ENCODE measurements around the gene NLN. TPM values are rescaled to one million over a fixed set of nuclear protein-coding genes. Genes with fewer than 3 reads are reported as not detected.
"Not testable (repeated sequence)": the region's sequence is repeated elsewhere in the genome, so short reads cannot be mapped to it uniquely, and the experiment has no call there.

Gene NLN
- total RNA-seq, 4 donors from 2014 or later: 2.2 to 17.3 (median 9.8) TPM

- no peaks in the 10 kb centered on the region for H3K27me3 ChIP-seq
- no peaks in the 10 kb centered on the region for H3K36me3 ChIP-seq
- no peak overlapping the region for H3K27ac ChIP-seq
- no peak for DNase-seq
- H3K9me3 ChIP-seq: peaks cover 0 to 5% (median 0%) of the 10 kb centered on the region in 4 donors
- no peaks in the 10 kb centered on the region for H3K4me1 ChIP-seq
- H3K4me3 ChIP-seq: no peak overlapping the region
- TF ChIP-seq CTCF (IDR thresholded peaks at IDR 0.05) (no peak), POLR2A (IDR thresholded peaks at IDR 0.05) (no peak)
These were observed 45.6 kb downstream of the NLN start for GRCh38 chr5:65767565-65767964.

DNA sequence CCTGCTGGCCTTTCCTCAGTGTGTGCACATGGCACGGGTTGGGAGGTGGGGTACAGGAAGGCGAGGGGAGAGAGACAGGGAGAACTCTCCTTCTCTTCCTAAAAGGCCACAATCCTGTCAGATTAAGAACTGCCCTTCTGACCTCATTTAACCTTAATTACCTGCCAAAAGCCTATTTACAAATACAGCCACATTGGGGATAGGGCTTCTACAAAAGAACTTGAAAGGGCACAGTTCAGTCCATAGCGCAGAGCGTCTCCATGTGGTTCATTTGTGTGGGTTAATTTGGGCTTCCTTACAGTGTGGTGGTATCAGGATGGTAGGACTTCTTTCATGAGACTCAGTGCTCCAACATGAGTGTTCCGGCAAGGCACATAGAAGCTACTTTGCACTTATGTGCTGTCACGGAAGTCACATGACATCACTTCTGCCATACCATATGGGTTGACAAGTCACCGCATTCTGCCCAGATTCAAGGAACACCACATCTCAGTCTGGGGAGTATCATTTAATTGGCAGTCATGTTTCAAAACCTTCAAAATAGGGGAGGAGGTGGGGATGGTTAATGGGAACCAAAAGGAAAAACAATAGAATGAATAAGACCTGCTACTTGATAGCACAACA lies 46.8 kb downstream of the NLN start:
- DNase-seq: no peak
- Histone ChIP-seq H3K27ac (no peak overlapping the region), H3K27me3 (no peaks in the 10 kb centered on the region), H3K36me3 (no peaks in the 10 kb centered on the region), H3K4me1 (no peaks in the 10 kb centered on the region), H3K9me3 (peaks cover 0 to 5% (median 0%) of the 10 kb centered on the region in 4 donors), H3K4me3 (no peak overlapping the region)
- no peak for TF ChIP-seq CTCF (IDR thresholded peaks at IDR 0.05)
- TF ChIP-seq POLR2A (IDR thresholded peaks at IDR 0.05): no peak

GRCh38 chr5:65769539-65769938 lies 47.5 kb downstream of the NLN start:
- H3K36me3 ChIP-seq: no peaks in the 10 kb centered on the region
- no peaks in the 10 kb centered on the region for H3K4me1 ChIP-seq
- peaks cover 0 to 5% (median 0%) of the 10 kb centered on the region in 4 donors for H3K9me3 ChIP-seq
- no peaks in the 10 kb centered on the region for H3K27me3 ChIP-seq
- no peak for DNase-seq
- TF ChIP-seq CTCF (IDR thresholded peaks at IDR 0.05): no peak
- TF ChIP-seq POLR2A (IDR thresholded peaks at IDR 0.05): no peak
- H3K27ac ChIP-seq: no peak overlapping the region
- no peak overlapping the region for H3K4me3 ChIP-seq

- no peak for DNase-seq
- Histone ChIP-seq H3K27ac (no peak overlapping the region), H3K4me1 (no peaks in the 10 kb centered on the region), H3K27me3 (no peaks in the 10 kb centered on the region), H3K9me3 (peaks cover 0 to 5% (median 0%) of the 10 kb centered on the region in 4 donors), H3K4me3 (no peak overlapping the region), H3K36me3 (no peaks in the 10 kb centered on the region)
- TF ChIP-seq POLR2A (IDR thresholded peaks at IDR 0.05) (no peak), CTCF (IDR thresholded peaks at IDR 0.05) (no peak)
These were observed 49.3 kb downstream of the NLN start for GRCh38 chr5:65771266-65771665.

- not testable (repeated sequence) for H3K4me1 ChIP-seq, H3K9me3 ChIP-seq, H3K36me3 ChIP-seq, H3K27me3 ChIP-seq, H3K27ac ChIP-seq, DNase-seq, H3K4me3 ChIP-seq
These were observed 51.0 kb downstream of the NLN start for GRCh38 chr5:65772963-65773362.

GRCh38 chr5:65774346-65774745 lies 52.3 kb downstream of the NLN start:
- DNase-seq: no peak
- Histone ChIP-seq H3K4me3 (no peak overlapping the region), H3K9me3 (no peaks in the 10 kb centered on the region), H3K4me1 (no peaks in the 10 kb centered on the region), H3K27ac (no peak overlapping the region), H3K27me3 (no peaks in the 10 kb centered on the region), H3K36me3 (no peaks in the 10 kb centered on the region)
- TF ChIP-seq POLR2A (IDR thresholded peaks at IDR 0.05): no peak
- no peak for TF ChIP-seq CTCF (IDR thresholded peaks at IDR 0.05)

Measured in Peyer's patch (tissue), 4 donors.